ENCODE data around the gene KLHL41.

DNA sequence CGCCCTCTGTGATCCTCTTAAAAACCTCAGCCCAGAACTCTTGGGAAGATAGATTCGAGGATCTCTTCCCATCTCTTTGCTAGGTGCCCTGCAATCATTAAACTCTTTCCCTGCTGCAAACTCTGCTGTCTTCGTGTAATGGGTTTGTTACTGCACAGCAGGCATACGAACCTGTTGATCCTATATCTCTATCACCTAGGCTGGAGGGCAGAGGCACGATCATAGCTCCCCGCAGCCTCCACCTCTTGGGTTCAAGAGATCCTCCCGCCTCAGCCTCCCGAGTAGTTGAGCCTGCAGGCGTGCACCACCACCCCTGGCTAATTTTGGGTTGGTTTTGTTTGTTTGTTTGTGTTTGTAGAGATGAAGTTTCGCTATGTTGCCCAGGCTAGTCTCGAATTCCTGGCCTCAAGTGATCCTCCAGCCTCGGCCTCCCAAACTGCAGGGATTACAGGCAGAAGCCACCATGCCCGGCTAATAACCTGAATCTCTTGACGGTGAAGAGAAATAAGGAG, 30.7 kb upstream of the KLHL41 start:
- no peak for TF ChIP-seq POLR2A (IDR thresholded peaks at IDR 0.05)
- TF ChIP-seq, protein P1, sequence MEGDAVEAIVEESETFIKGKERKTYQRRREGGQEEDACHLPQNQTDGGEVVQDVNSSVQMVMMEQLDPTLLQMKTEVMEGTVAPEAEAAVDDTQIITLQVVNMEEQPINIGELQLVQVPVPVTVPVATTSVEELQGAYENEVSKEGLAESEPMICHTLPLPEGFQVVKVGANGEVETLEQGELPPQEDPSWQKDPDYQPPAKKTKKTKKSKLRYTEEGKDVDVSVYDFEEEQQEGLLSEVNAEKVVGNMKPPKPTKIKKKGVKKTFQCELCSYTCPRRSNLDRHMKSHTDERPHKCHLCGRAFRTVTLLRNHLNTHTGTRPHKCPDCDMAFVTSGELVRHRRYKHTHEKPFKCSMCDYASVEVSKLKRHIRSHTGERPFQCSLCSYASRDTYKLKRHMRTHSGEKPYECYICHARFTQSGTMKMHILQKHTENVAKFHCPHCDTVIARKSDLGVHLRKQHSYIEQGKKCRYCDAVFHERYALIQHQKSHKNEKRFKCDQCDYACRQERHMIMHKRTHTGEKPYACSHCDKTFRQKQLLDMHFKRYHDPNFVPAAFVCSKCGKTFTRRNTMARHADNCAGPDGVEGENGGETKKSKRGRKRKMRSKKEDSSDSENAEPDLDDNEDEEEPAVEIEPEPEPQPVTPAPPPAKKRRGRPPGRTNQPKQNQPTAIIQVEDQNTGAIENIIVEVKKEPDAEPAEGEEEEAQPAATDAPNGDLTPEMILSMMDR (IDR thresholded peaks at IDR 0.05): no peak

All from stomach (tissue), 4 donors.